Measurements from ENCODE around the gene AMOTL1. TPM values are rescaled to one million over a fixed set of nuclear protein-coding genes. Genes with fewer than 3 reads are reported as not detected.

The AMOTL1 gene
- polyA plus RNA-seq, 1 donor from 2014 or later, result 10.7 TPM

DNA sequence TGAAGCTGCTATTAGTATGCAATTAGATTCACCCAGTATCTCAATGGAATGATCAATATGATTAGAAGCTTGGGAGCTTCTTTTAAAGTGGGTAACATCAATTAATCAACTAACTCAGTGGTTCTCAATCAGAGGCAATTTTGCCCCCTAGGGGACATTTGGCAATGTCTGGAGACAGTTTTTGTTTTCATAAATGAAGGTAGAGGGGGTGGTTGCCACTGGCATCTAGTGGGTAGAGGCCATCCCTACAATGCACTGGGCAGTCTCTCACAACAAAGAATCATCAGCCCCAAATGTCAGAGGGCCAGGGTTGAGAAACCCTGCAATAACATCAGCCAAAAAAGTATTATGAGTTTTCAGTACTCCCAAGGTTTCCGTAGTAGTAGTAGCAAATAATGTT, 5.9 kb upstream of the AMOTL1 start:
- TF ChIP-seq RAD21 (conservative IDR thresholded peaks at IDR 0.05) (no peak), TAF1 (IDR thresholded peaks at IDR 0.05; ENCODE audit: low read depth) (no peak), POLR2AphosphoS5 (IDR thresholded peaks at IDR 0.05) (no peak), EP300 (conservative IDR thresholded peaks at IDR 0.05; ENCODE audit: poor library complexity, severe bottlenecking) (no peak), SMC3 (conservative IDR thresholded peaks at IDR 0.05; ENCODE audit: poor library complexity) (no peak), CTCF (IDR thresholded peaks at IDR 0.05; ENCODE audit: poor library complexity, severe bottlenecking) (no peak), EZH2 (IDR thresholded peaks at IDR 0.05; ENCODE audit: borderline replicate concordance, insufficient read depth, low read length, poor library complexity, severe bottlenecking) (no peak), MXI1 (conservative IDR thresholded peaks at IDR 0.05; ENCODE audit: poor library complexity, severe bottlenecking) (no peak)
- TF ChIP-seq, protein P1, sequence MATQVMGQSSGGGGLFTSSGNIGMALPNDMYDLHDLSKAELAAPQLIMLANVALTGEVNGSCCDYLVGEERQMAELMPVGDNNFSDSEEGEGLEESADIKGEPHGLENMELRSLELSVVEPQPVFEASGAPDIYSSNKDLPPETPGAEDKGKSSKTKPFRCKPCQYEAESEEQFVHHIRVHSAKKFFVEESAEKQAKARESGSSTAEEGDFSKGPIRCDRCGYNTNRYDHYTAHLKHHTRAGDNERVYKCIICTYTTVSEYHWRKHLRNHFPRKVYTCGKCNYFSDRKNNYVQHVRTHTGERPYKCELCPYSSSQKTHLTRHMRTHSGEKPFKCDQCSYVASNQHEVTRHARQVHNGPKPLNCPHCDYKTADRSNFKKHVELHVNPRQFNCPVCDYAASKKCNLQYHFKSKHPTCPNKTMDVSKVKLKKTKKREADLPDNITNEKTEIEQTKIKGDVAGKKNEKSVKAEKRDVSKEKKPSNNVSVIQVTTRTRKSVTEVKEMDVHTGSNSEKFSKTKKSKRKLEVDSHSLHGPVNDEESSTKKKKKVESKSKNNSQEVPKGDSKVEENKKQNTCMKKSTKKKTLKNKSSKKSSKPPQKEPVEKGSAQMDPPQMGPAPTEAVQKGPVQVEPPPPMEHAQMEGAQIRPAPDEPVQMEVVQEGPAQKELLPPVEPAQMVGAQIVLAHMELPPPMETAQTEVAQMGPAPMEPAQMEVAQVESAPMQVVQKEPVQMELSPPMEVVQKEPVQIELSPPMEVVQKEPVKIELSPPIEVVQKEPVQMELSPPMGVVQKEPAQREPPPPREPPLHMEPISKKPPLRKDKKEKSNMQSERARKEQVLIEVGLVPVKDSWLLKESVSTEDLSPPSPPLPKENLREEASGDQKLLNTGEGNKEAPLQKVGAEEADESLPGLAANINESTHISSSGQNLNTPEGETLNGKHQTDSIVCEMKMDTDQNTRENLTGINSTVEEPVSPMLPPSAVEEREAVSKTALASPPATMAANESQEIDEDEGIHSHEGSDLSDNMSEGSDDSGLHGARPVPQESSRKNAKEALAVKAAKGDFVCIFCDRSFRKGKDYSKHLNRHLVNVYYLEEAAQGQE (IDR thresholded peaks at IDR 0.05; ENCODE audit: borderline replicate concordance), result no peak
- H3K9me3 ChIP-seq (ENCODE audit: low read length), result no peaks in the 10 kb centered on the region

DNA sequence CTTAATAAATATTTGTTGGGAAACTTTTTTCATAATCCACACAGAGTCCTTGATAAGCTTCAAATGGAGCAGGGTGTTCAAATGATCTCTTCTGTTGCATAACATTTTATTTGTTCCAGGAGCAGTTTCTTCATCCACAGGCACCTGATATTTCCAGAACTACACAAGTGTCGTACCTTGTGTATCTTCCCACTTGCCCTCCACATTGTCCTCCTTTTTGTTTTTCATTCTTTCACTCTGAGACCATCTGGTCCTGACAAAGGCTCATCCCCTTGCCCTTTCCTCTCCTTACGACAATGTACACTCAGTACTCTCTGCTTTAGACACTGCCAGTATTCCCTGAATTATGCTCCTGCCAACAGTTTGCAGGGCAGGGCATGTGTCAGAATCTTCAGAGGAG, 5.2 kb upstream of the AMOTL1 start:
- Histone ChIP-seq H3K79me2 (replicated peaks; ENCODE audit: insufficient read depth, low read length) (no peaks in the 10 kb centered on the region), H3F3A (ENCODE audit: insufficient read depth, low read length, poor library complexity, severe bottlenecking) (no peaks in the 10 kb centered on the region), H3K9me3 (ENCODE audit: low read length) (no peaks in the 10 kb centered on the region), H3K9ac (ENCODE audit: low read length) (no peak overlapping the region), H3K27me3 (ENCODE audit: insufficient read depth, low read depth, low read length) (no peaks in the 10 kb centered on the region), H3K27ac (ENCODE audit: low read length) (no peak overlapping the region), H3K9me2 (ENCODE audit: insufficient read depth, low read length) (no peaks in the 10 kb centered on the region), H3K36me3 (ENCODE audit: insufficient read depth, low read length) (no peaks in the 10 kb centered on the region), H3K4me2 (ENCODE audit: low read length) (no peak overlapping the region), H2AFZ (ENCODE audit: low read depth, low read length) (no peak overlapping the region), H4K20me1 (ENCODE audit: insufficient read depth) (no peaks in the 10 kb centered on the region), H3K4me3 (ENCODE audit: low read length) (no peak overlapping the region)
- TF ChIP-seq RAD21 (conservative IDR thresholded peaks at IDR 0.05) (no peak), EP300 (conservative IDR thresholded peaks at IDR 0.05; ENCODE audit: poor library complexity, severe bottlenecking) (no peak)
- TF ChIP-seq, protein P1 (IDR thresholded peaks at IDR 0.05; ENCODE audit: borderline replicate concordance), result no peak

More for the DNA sequence above, 5.9 kb upstream of the AMOTL1 start:
- Histone ChIP-seq H3K79me2 (replicated peaks; ENCODE audit: insufficient read depth, low read length) (no peaks in the 10 kb centered on the region), H3K4me3 (ENCODE audit: low read length) (no peak overlapping the region), H3K9ac (ENCODE audit: low read length) (no peak overlapping the region), H3K9me2 (ENCODE audit: insufficient read depth, low read length) (no peaks in the 10 kb centered on the region), H3K27ac (ENCODE audit: low read length) (no peak overlapping the region), H3K36me3 (ENCODE audit: insufficient read depth, low read length) (no peaks in the 10 kb centered on the region), H3F3A (ENCODE audit: insufficient read depth, low read length, poor library complexity, severe bottlenecking) (no peaks in the 10 kb centered on the region), H3K27me3 (ENCODE audit: insufficient read depth, low read depth, low read length) (no peaks in the 10 kb centered on the region), H2AFZ (ENCODE audit: low read depth, low read length) (no peak overlapping the region), H4K20me1 (ENCODE audit: insufficient read depth) (no peaks in the 10 kb centered on the region), H3K4me2 (ENCODE audit: low read length) (no peak overlapping the region)
